ENCODE results near the gene SH3RF2.

The SH3RF2 gene

GRCh38 chr5:145957388-145957787, 21.0 kb downstream of the SH3RF2 start:
- no peak overlapping the region for H3K4me3 ChIP-seq (ENCODE audit: low read depth, low read length, poor library complexity, severe bottlenecking)

GRCh38 chr5:145958436-145958835, 22.1 kb downstream of the SH3RF2 start:
- Histone ChIP-seq H3K27me3 (ENCODE audit: insufficient read depth, low read length) (no peaks in the 10 kb centered on the region), H3F3A (ENCODE audit: insufficient read depth, low read length) (no peaks in the 10 kb centered on the region), H2AFZ (ENCODE audit: low read length) (no peak overlapping the region), H3K4me3 (ENCODE audit: low read depth, low read length, poor library complexity, severe bottlenecking) (no peak overlapping the region), H3K36me3 (ENCODE audit: insufficient read depth, low read length) (no peaks in the 10 kb centered on the region), H3K79me2 (ENCODE audit: insufficient read depth, low read length) (no peaks in the 10 kb centered on the region), H3K9ac (ENCODE audit: low read length) (no peak overlapping the region), H3K4me1 (ENCODE audit: insufficient read depth, low read length, severe bottlenecking) (no peaks in the 10 kb centered on the region), H4K20me1 (ENCODE audit: insufficient read depth, low read length) (no peaks in the 10 kb centered on the region), H3K9me2 (ENCODE audit: low read depth, low read length) (no peaks in the 10 kb centered on the region), H3K9me3 (ENCODE audit: low read length) (no peaks in the 10 kb centered on the region), H3K27ac (ENCODE audit: low read depth, low read length, poor library complexity, severe bottlenecking) (no peak overlapping the region), H3K4me2 (ENCODE audit: low read length) (no peak overlapping the region)
- TF ChIP-seq EZH2 (IDR thresholded peaks at IDR 0.05; ENCODE audit: borderline replicate concordance, low read length) (no peak), CTCF (IDR thresholded peaks at IDR 0.05; ENCODE audit: low read length) (no peak)

More at GRCh38 chr5:145957388-145957787, 21.0 kb downstream of the SH3RF2 start:
- H3K79me2 ChIP-seq (ENCODE audit: insufficient read depth, low read length) = no peaks in the 10 kb centered on the region
- no peaks in the 10 kb centered on the region for H3F3A ChIP-seq (ENCODE audit: insufficient read depth, low read length)
- no peaks in the 10 kb centered on the region for H3K4me1 ChIP-seq (ENCODE audit: insufficient read depth, low read length, severe bottlenecking)
- H3K27me3 ChIP-seq (ENCODE audit: insufficient read depth, low read length) = no peaks in the 10 kb centered on the region
- H4K20me1 ChIP-seq (ENCODE audit: insufficient read depth, low read length) = no peaks in the 10 kb centered on the region
- no peak overlapping the region for H3K9ac ChIP-seq (ENCODE audit: low read length)
- no peaks in the 10 kb centered on the region for H3K9me3 ChIP-seq (ENCODE audit: low read length)
- H2AFZ ChIP-seq (ENCODE audit: low read length) = no peak overlapping the region
- H3K9me2 ChIP-seq (ENCODE audit: low read depth, low read length) = no peaks in the 10 kb centered on the region
- TF ChIP-seq EZH2 (IDR thresholded peaks at IDR 0.05; ENCODE audit: borderline replicate concordance, low read length) = no peak
- TF ChIP-seq CTCF (IDR thresholded peaks at IDR 0.05; ENCODE audit: low read length) = no peak
- no peak overlapping the region for H3K4me2 ChIP-seq (ENCODE audit: low read length)
- H3K36me3 ChIP-seq (ENCODE audit: insufficient read depth, low read length) = no peaks in the 10 kb centered on the region
- H3K27ac ChIP-seq (ENCODE audit: low read depth, low read length, poor library complexity, severe bottlenecking) = no peak overlapping the region

GRCh38 chr5:145960166-145960565, 23.8 kb downstream of the SH3RF2 start:
- TF ChIP-seq CTCF (IDR thresholded peaks at IDR 0.05; ENCODE audit: low read length) (no peak), EZH2 (IDR thresholded peaks at IDR 0.05; ENCODE audit: borderline replicate concordance, low read length) (no peak)
- H4K20me1 ChIP-seq (ENCODE audit: insufficient read depth, low read length) = no peaks in the 10 kb centered on the region
- H3K36me3 ChIP-seq (ENCODE audit: insufficient read depth, low read length) = no peaks in the 10 kb centered on the region
- H3K4me1 ChIP-seq (ENCODE audit: insufficient read depth, low read length, severe bottlenecking) = no peaks in the 10 kb centered on the region
- H3K27ac ChIP-seq (ENCODE audit: low read depth, low read length, poor library complexity, severe bottlenecking) = no peak overlapping the region
- H3K9me2 ChIP-seq (ENCODE audit: low read depth, low read length) = no peaks in the 10 kb centered on the region
- H3K4me3 ChIP-seq (ENCODE audit: low read depth, low read length, poor library complexity, severe bottlenecking) = no peak overlapping the region
- H3K9ac ChIP-seq (ENCODE audit: low read length) = no peak overlapping the region
- H3K4me2 ChIP-seq (ENCODE audit: low read length) = no peak overlapping the region
- H3F3A ChIP-seq (ENCODE audit: insufficient read depth, low read length) = no peaks in the 10 kb centered on the region
- no peaks in the 10 kb centered on the region for H3K27me3 ChIP-seq (ENCODE audit: insufficient read depth, low read length)
- H3K79me2 ChIP-seq (ENCODE audit: insufficient read depth, low read length) = no peaks in the 10 kb centered on the region
- H2AFZ ChIP-seq (ENCODE audit: low read length) = no peak overlapping the region
- H3K9me3 ChIP-seq (ENCODE audit: low read length) = no peaks in the 10 kb centered on the region

All from OCI-LY1 (cell line).